HG02678 (cell line): ENCODE measurements around the gene EXOC4.
A peak's percentile ranks its signal among the peaks of the same experiment; 100 is the strongest.
"Not testable (repeated sequence)": the region's sequence is repeated elsewhere in the genome, so short reads cannot be mapped to it uniquely, and the experiment has no call there.

ENCODE experiments used
- ATAC-seq: cut with Tn5 transposase; IDR thresholded peaks from one replicate; pipeline ENCODE4 v1.9.1; 2021; ENCODE audit warnings: mild to moderate bottlenecking, moderate library complexity; ENCODE audit not compliant: unreplicated experiment

The EXOC4 gene

GRCh38 chr7:133313575-133313974, 60.7 kb downstream of the EXOC4 start:
- ATAC-seq = no peak

GRCh38 chr7:133314084-133314483, 61.2 kb downstream of the EXOC4 start:
- ATAC-seq = no peak

GRCh38 chr7:133315332-133316040, 62.6 kb downstream of the EXOC4 start:
- ATAC-seq = no peak

GRCh38 chr7:133319842-133320241, 67.0 kb downstream of the EXOC4 start:
- ATAC-seq = no peak

- ATAC-seq = no peak
Measured at GRCh38 chr7:133320891-133321290, 68.0 kb downstream of the EXOC4 start.

- not testable (repeated sequence) for ATAC-seq
Measured at GRCh38 chr7:133321366-133321765, 68.5 kb downstream of the EXOC4 start.

- ATAC-seq = not testable (repeated sequence)
Measured at GRCh38 chr7:133326745-133327144, 73.9 kb downstream of the EXOC4 start.

- ATAC-seq = not testable (repeated sequence)
Measured at GRCh38 chr7:133328021-133328420, 75.1 kb downstream of the EXOC4 start.

- ATAC-seq = no peak
Measured at GRCh38 chr7:133330085-133330484, 77.2 kb downstream of the EXOC4 start.

GRCh38 chr7:133331861-133332260, 79.0 kb downstream of the EXOC4 start:
- no peak for ATAC-seq

- ATAC-seq = no peak
Measured at GRCh38 chr7:133339772-133340171, 86.9 kb downstream of the EXOC4 start.

- no peak for ATAC-seq
Measured at GRCh38 chr7:133344275-133344674, 91.4 kb downstream of the EXOC4 start.

GRCh38 chr7:133345690-133346421, 93.0 kb downstream of the EXOC4 start:
- no peak for ATAC-seq

- no peak for ATAC-seq
Measured at GRCh38 chr7:133348250-133348649, 95.4 kb downstream of the EXOC4 start.

- peak; percentile 47 for ATAC-seq
Measured at GRCh38 chr7:133349101-133349500, 96.2 kb downstream of the EXOC4 start.

GRCh38 chr7:133352430-133352829, 99.6 kb downstream of the EXOC4 start:
- ATAC-seq = no peak

GRCh38 chr7:133353775-133354174, 100.9 kb downstream of the EXOC4 start:
- no peak for ATAC-seq

- ATAC-seq = no peak
Measured at GRCh38 chr7:133354546-133355324, 101.9 kb downstream of the EXOC4 start.

GRCh38 chr7:133355325-133355708, 102.4 kb downstream of the EXOC4 start:
- no peak for ATAC-seq

GRCh38 chr7:133355822-133356221, 102.9 kb downstream of the EXOC4 start:
- ATAC-seq = no peak

GRCh38 chr7:133358708-133359107, 105.8 kb downstream of the EXOC4 start:
- no peak for ATAC-seq

GRCh38 chr7:133359449-133359848, 106.6 kb downstream of the EXOC4 start:
- no peak for ATAC-seq
